Large intestine (tissue), 12 donors: ENCODE data around the gene PYCARD. TPM values are rescaled to one million over a fixed set of nuclear protein-coding genes. Genes with fewer than 3 reads are reported as not detected.
"Not testable (repeated sequence)": the region's sequence is repeated elsewhere in the genome, so short reads cannot be mapped to it uniquely, and the experiment has no call there.

Experiments
- DNase-seq, 2 donors: peaks; one replicate each; pipeline versions ENCODE4 v3.0.0 to v3.0.0-alpha.2; 2013
- H3K27ac ChIP-seq: one replicate; pipeline ENCODE4 v1.5.1; 2013; ENCODE audit warnings: low read length
- H3K27me3 ChIP-seq: 2 replicates; pipeline ENCODE4 v1.6.1; 2013; ENCODE audit warnings: low read length; ENCODE audit not compliant: control insufficient read depth, insufficient read depth
- H3K36me3 ChIP-seq: 2 replicates; pipeline ENCODE4 v1.6.1; 2013; ENCODE audit warnings: low read length; ENCODE audit not compliant: control insufficient read depth, insufficient read depth
- H3K4me1 ChIP-seq: one replicate; pipeline ENCODE4 v1.6.1; 2013; ENCODE audit warnings: low read length; ENCODE audit not compliant: control insufficient read depth, insufficient read depth
- H3K4me3 ChIP-seq: one replicate; pipeline ENCODE4 v1.5.1; 2013; ENCODE audit warnings: low read length
- H3K9me3 ChIP-seq: one replicate; pipeline ENCODE4 v1.6.1; 2013; ENCODE audit warnings: mild to moderate bottlenecking, low read depth, low read length, moderate library complexity; ENCODE audit not compliant: control insufficient read depth
- WGBS: methylation state at CpG from one replicate; pipeline ENCODE4 v1.1.5; 2013; ENCODE audit warnings: low lambda C conversion rate; ENCODE audit not compliant: insufficient coverage; 5-methylcytosine and 5-hydroxymethylcytosine counted together
- long read RNA-seq, 11 donors: transcript quantifications; one replicate each; lab custom pipeline, GENCODE V29; 2026
- polyA plus RNA-seq: library from polyadenylated mRNA; unstranded; fragments of 120-200 nt; gene quantifications from one replicate; pipeline ENCODE4 v1.2.1, GENCODE V29; 2013

Gene PYCARD
- 42.4 TPM for polyA plus RNA-seq
- long read RNA-seq, donor 1, transcript PYCARD-201 (3 exons, 990 nt): major isoform, 20 of 22 reads
- long read RNA-seq, donor 1, partial matches to known transcripts: 0 of 22 reads
- long read RNA-seq, donor 1, other reads (novel, unspliced or antisense): 0 of 22 reads
- long read RNA-seq, donor 2, transcript PYCARD-201 (3 exons, 990 nt): major isoform, 48 of 57 reads
- long read RNA-seq, donor 2, transcript PYCARD-202 (2 exons, 696 nt): minor isoform, 7 of 57 reads
- long read RNA-seq, donor 2, partial matches to known transcripts: 0 of 57 reads
- long read RNA-seq, donor 2, other reads (novel, unspliced or antisense): 0 of 57 reads
- long read RNA-seq, donor 3: 0 reads
- long read RNA-seq, donor 4, partial matches to known transcripts: 0 of 5 reads
- long read RNA-seq, donor 4, other reads (novel, unspliced or antisense): 0 of 5 reads
- long read RNA-seq, donor 5, transcript PYCARD-201 (3 exons, 990 nt): major isoform, 19 of 26 reads
- long read RNA-seq, donor 5, partial matches to known transcripts: 0 of 26 reads
- long read RNA-seq, donor 5, other reads (novel, unspliced or antisense): 0 of 26 reads
- long read RNA-seq, donor 6, transcript PYCARD-201 (3 exons, 990 nt): major isoform, 32 of 48 reads
- long read RNA-seq, donor 6, transcript PYCARD-202 (2 exons, 696 nt): minor isoform, 8 of 48 reads
- long read RNA-seq, donor 6, partial matches to known transcripts: 8 of 48 reads
- long read RNA-seq, donor 6, other reads (novel, unspliced or antisense): 0 of 48 reads
- long read RNA-seq, donor 7, transcript PYCARD-201 (3 exons, 990 nt): major isoform, 8 of 9 reads
- long read RNA-seq, donor 7, partial matches to known transcripts: 0 of 9 reads
- long read RNA-seq, donor 7, other reads (novel, unspliced or antisense): 0 of 9 reads
- long read RNA-seq, donor 8, transcript PYCARD-204 (2 exons, 650 nt): minor isoform, 5 of 84 reads
- long read RNA-seq, donor 8, transcript PYCARD-201 (3 exons, 990 nt): major isoform, 70 of 84 reads
- long read RNA-seq, donor 8, partial matches to known transcripts: 5 of 84 reads
- long read RNA-seq, donor 8, other reads (novel, unspliced or antisense): 0 of 84 reads
- long read RNA-seq, donor 9, transcript PYCARD-201 (3 exons, 990 nt): major isoform, 32 of 39 reads
- long read RNA-seq, donor 9, partial matches to known transcripts: 0 of 39 reads
- long read RNA-seq, donor 9, other reads (novel, unspliced or antisense): 0 of 39 reads
- long read RNA-seq, donor 10, transcript PYCARD-201 (3 exons, 990 nt): major isoform, 50 of 57 reads
- long read RNA-seq, donor 10, partial matches to known transcripts: 0 of 57 reads
- long read RNA-seq, donor 10, other reads (novel, unspliced or antisense): 0 of 57 reads
- long read RNA-seq, donor 11, transcript PYCARD-201 (3 exons, 990 nt): major isoform, 31 of 36 reads
- long read RNA-seq, donor 11, partial matches to known transcripts: 0 of 36 reads
- long read RNA-seq, donor 11, other reads (novel, unspliced or antisense): 0 of 36 reads

GRCh38 chr16:31202414-31203375, at the start of gene PYCARD:
TSS of gene PYCARD (minus strand) at chr16:31202760. CDS start at chr16:31202690, 70 bp downstream.
- Histone ChIP-seq H3K4me1 (peaks cover 36% of the 10 kb centered on the region), H3K36me3 (peaks cover 8% of the 10 kb centered on the region), H3K4me3 (peak within 1 kb of the TSS; percentile 65), H3K27ac (peak within 1 kb of the TSS; percentile 42), H3K27me3 (no peaks in the 10 kb centered on the region), H3K9me3 (no peaks in the 10 kb centered on the region)
- DNase-seq: peak in 1 of 2 donors; percentile 80
- WGBS: 80% methylated on average over 1 of the region's 69 CpGs

GRCh38 chr16:31251435-31251834, 48.9 kb upstream of the PYCARD start:
- no CpG with 5 or more reads among the region's 5 CpGs for WGBS
- H3K27ac ChIP-seq: no peak overlapping the region
- no peaks in the 10 kb centered on the region for H3K36me3 ChIP-seq
- H3K9me3 ChIP-seq: no peaks in the 10 kb centered on the region
- H3K27me3 ChIP-seq: no peaks in the 10 kb centered on the region
- no peak overlapping the region for H3K4me3 ChIP-seq
- peaks cover 6% of the 10 kb centered on the region for H3K4me1 ChIP-seq
- no peak for DNase-seq

GRCh38 chr16:31250782-31251384, 48.3 kb upstream of the PYCARD start:
- DNase-seq: no peak
- H3K4me1 ChIP-seq: peaks cover 6% of the 10 kb centered on the region
- H3K27me3 ChIP-seq: no peaks in the 10 kb centered on the region
- no peaks in the 10 kb centered on the region for H3K36me3 ChIP-seq
- 83% methylated on average over 2 of the region's 7 CpGs for WGBS
- no peaks in the 10 kb centered on the region for H3K9me3 ChIP-seq
- H3K4me3 ChIP-seq: no peak overlapping the region
- no peak overlapping the region for H3K27ac ChIP-seq

GRCh38 chr16:31248344-31248743, 45.8 kb upstream of the PYCARD start:
- no peaks in the 10 kb centered on the region for H3K27me3 ChIP-seq
- no peak overlapping the region for H3K4me3 ChIP-seq
- no CpG with 5 or more reads among the region's 5 CpGs for WGBS
- H3K9me3 ChIP-seq: no peaks in the 10 kb centered on the region
- peaks cover 4% of the 10 kb centered on the region for H3K4me1 ChIP-seq
- H3K36me3 ChIP-seq: no peaks in the 10 kb centered on the region
- H3K27ac ChIP-seq: no peak overlapping the region
- no peak for DNase-seq

GRCh38 chr16:31246296-31246695, 43.7 kb upstream of the PYCARD start:
- DNase-seq: no peak
- Histone ChIP-seq H3K27ac (no peak overlapping the region), H3K27me3 (no peaks in the 10 kb centered on the region), H3K9me3 (no peaks in the 10 kb centered on the region), H3K4me1 (no peaks in the 10 kb centered on the region), H3K36me3 (no peaks in the 10 kb centered on the region), H3K4me3 (no peak overlapping the region)
- 90% methylated on average over 2 of the region's 3 CpGs for WGBS

- not testable (repeated sequence) for H3K4me1 ChIP-seq, H3K36me3 ChIP-seq, H3K4me3 ChIP-seq, H3K27me3 ChIP-seq, DNase-seq, H3K27ac ChIP-seq, H3K9me3 ChIP-seq
- no CpG with 5 or more reads among the region's 8 CpGs for WGBS
These were observed 43.0 kb upstream of the PYCARD start for GRCh38 chr16:31245598-31245997.

- no peaks in the 10 kb centered on the region for H3K9me3 ChIP-seq
- no peaks in the 10 kb centered on the region for H3K36me3 ChIP-seq
- no peak for DNase-seq
- H3K27me3 ChIP-seq: no peaks in the 10 kb centered on the region
- WGBS: no CpG with 5 or more reads among the region's 9 CpGs
- H3K4me3 ChIP-seq: no peak overlapping the region
- no peaks in the 10 kb centered on the region for H3K4me1 ChIP-seq
- no peak overlapping the region for H3K27ac ChIP-seq
These were observed 41.4 kb upstream of the PYCARD start for GRCh38 chr16:31243734-31244670.

- no peak overlapping the region for H3K27ac ChIP-seq
- no peaks in the 10 kb centered on the region for H3K36me3 ChIP-seq
- H3K9me3 ChIP-seq: no peaks in the 10 kb centered on the region
- H3K4me1 ChIP-seq: peaks cover 3% of the 10 kb centered on the region
- no peaks in the 10 kb centered on the region for H3K27me3 ChIP-seq
- no peak overlapping the region for H3K4me3 ChIP-seq
- DNase-seq: no peak
- 92% methylated on average over 2 of the region's 6 CpGs for WGBS
These were observed 39.6 kb upstream of the PYCARD start for GRCh38 chr16:31242206-31242605.
